H9 (cell line): Measurements from ENCODE around the gene ARFGEF2. TPM values are rescaled to one million over a fixed set of nuclear protein-coding genes. Genes with fewer than 3 reads are reported as not detected.

Experiments used
- DNase-seq: peaks from one replicate; pipeline ENCODE4 v3.0.0-alpha.2; 2017
- H2AFZ ChIP-seq: one replicate; pipeline ENCODE4 v1.6.1; 2013; ENCODE audit warnings: mild to moderate bottlenecking, low read length, control low read depth, moderate library complexity
- H2AK5ac ChIP-seq: 2 replicates; pipeline ENCODE4 v1.6.1; 2013; ENCODE audit warnings: low read length, control low read depth, mixed read lengths; ENCODE audit not compliant: insufficient read length
- H2BK120ac ChIP-seq: one replicate; pipeline ENCODE4 v1.6.1; 2013; ENCODE audit warnings: low read depth, mild to moderate bottlenecking, low read length, control low read depth, inconsistent platforms; ENCODE audit not compliant: poor library complexity, severe bottlenecking
- H2BK12ac ChIP-seq: 2 replicates; pipeline ENCODE4 v1.6.1; 2013; ENCODE audit warnings: low read length, control low read depth, mixed read lengths, low read depth; ENCODE audit not compliant: insufficient read length
- H2BK15ac ChIP-seq: 2 replicates; pipeline ENCODE4 v1.6.1; 2013; ENCODE audit warnings: low read depth, low read length, control low read depth
- H2BK20ac ChIP-seq: one replicate; pipeline ENCODE4 v1.6.1; 2013; ENCODE audit warnings: low read depth, mild to moderate bottlenecking, low read length, control low read depth, inconsistent platforms; ENCODE audit not compliant: poor library complexity, severe bottlenecking
- H2BK5ac ChIP-seq: 2 replicates; pipeline ENCODE4 v1.6.1; 2013; ENCODE audit warnings: low read length, control low read depth, mixed read lengths; ENCODE audit not compliant: insufficient read length
- H3K14ac ChIP-seq: 2 replicates; pipeline ENCODE4 v1.6.1; 2013; ENCODE audit warnings: low read length, control low read depth; ENCODE audit not compliant: insufficient read depth
- H3K18ac ChIP-seq: 2 replicates; pipeline ENCODE4 v1.6.1; 2013; ENCODE audit warnings: low read depth, mild to moderate bottlenecking, mixed read lengths, low read length, control low read depth; ENCODE audit not compliant: insufficient read length
- H3K23ac ChIP-seq: 2 replicates; pipeline ENCODE4 v1.6.1; 2013; ENCODE audit warnings: low read length, control low read depth, mixed read lengths, low read depth; ENCODE audit not compliant: insufficient read length
- H3K23me2 ChIP-seq: 2 replicates; pipeline ENCODE4 v1.6.1; 2013; ENCODE audit warnings: low read depth, mild to moderate bottlenecking, mixed read lengths, low read length, control low read depth; ENCODE audit not compliant: insufficient read length, poor library complexity, severe bottlenecking
- H3K27ac ChIP-seq: 2 replicates; pipeline ENCODE4 v1.5.1; 2013; ENCODE audit warnings: low read length, control low read depth, mixed read lengths, low read depth; ENCODE audit not compliant: insufficient read length
- H3K27me3 ChIP-seq: 2 replicates; pipeline ENCODE4 v1.6.1; 2013; ENCODE audit warnings: low read length, control low read depth, inconsistent platforms; ENCODE audit not compliant: insufficient read depth
- H3K4ac ChIP-seq: 2 replicates; pipeline ENCODE4 v1.6.1; 2013; ENCODE audit warnings: low read depth, mild to moderate bottlenecking, control low read depth, inconsistent platforms, low read length, moderate library complexity
- H3K4me1 ChIP-seq: 2 replicates; pipeline ENCODE4 v1.6.1; 2013; ENCODE audit warnings: low read length, control low read depth, inconsistent platforms; ENCODE audit not compliant: insufficient read depth
- H3K4me2 ChIP-seq: 2 replicates; pipeline ENCODE4 v1.6.1; 2013; ENCODE audit warnings: low read length, control low read depth, mixed read lengths; ENCODE audit not compliant: insufficient read length, insufficient read depth
- H3K56ac ChIP-seq: 2 replicates; pipeline ENCODE4 v1.6.1; 2013; ENCODE audit warnings: low read depth, mild to moderate bottlenecking, mixed read lengths, low read length, control low read depth; ENCODE audit not compliant: insufficient read length
- H3K79me1 ChIP-seq: 2 replicates; pipeline ENCODE4 v1.6.1; 2013; ENCODE audit warnings: low read depth, mild to moderate bottlenecking, moderate library complexity, low read length, control low read depth, inconsistent platforms; ENCODE audit not compliant: insufficient read depth, poor library complexity, severe bottlenecking
- H3K79me2 ChIP-seq: 2 replicates; pipeline ENCODE4 v1.6.1; 2013; ENCODE audit warnings: low read length, control low read depth, inconsistent platforms; ENCODE audit not compliant: insufficient read depth
- H3K9ac ChIP-seq: 2 replicates; pipeline ENCODE4 v1.6.1; 2013; ENCODE audit warnings: low read length, control low read depth, mixed read lengths; ENCODE audit not compliant: insufficient read length; ENCODE audit errors: extremely low read depth
- H3K9me3 ChIP-seq: one replicate; pipeline ENCODE4 v1.6.1; 2013; ENCODE audit warnings: low read depth, low read length, inconsistent platforms; ENCODE audit not compliant: control insufficient read depth
- H3T11ph ChIP-seq: one replicate; pipeline ENCODE4 v1.6.1; 2013; ENCODE audit warnings: mild to moderate bottlenecking, low read length, control low read depth, inconsistent platforms
- H4K20me1 ChIP-seq: one replicate; pipeline ENCODE4 v1.6.1; 2013; ENCODE audit not compliant: control insufficient read depth, insufficient read length, insufficient read depth
- H4K5ac ChIP-seq: 2 replicates; pipeline ENCODE4 v1.6.1; 2013; ENCODE audit warnings: low read depth, mild to moderate bottlenecking, mixed read lengths, low read length, control low read depth; ENCODE audit not compliant: insufficient read length
- H4K8ac ChIP-seq: replicated peaks from 2 replicates; pipeline ENCODE4 v1.6.1; 2013; ENCODE audit warnings: low read length, control low read depth, mixed read lengths, low read depth; ENCODE audit not compliant: insufficient read length
- H4K91ac ChIP-seq: 2 replicates; pipeline ENCODE4 v1.6.1; 2013; ENCODE audit warnings: low read depth, mild to moderate bottlenecking, moderate library complexity, mixed read lengths, low read length, control low read depth; ENCODE audit not compliant: insufficient read length
- H3K27ac Mint-ChIP-seq, 3 experiments: 2 replicates in 2 of 3; 3 replicates in 1 of 3; pipeline ENCODE4 v1.8.0; 2020 to 2021; ENCODE audit warnings: mixed read lengths in 3 of 3, mild to moderate bottlenecking in 1 of 3, moderate library complexity in 1 of 3
- H3K27me3 Mint-ChIP-seq: 2 replicates; pipeline ENCODE4 v1.8.0; 2021; ENCODE audit warnings: low read depth, mild to moderate bottlenecking, moderate library complexity, mixed read lengths
- H3K36me3 Mint-ChIP-seq, 3 experiments: 2 replicates in 2 of 3; 3 replicates in 1 of 3; pipeline ENCODE4 v1.8.0; 2020 to 2021; ENCODE audit warnings: low read depth in 3 of 3, mixed read lengths in 3 of 3; ENCODE audit not compliant: insufficient read depth in 1 of 3
- H3K4me1 Mint-ChIP-seq, 2 experiments: 2 replicates each; pipeline ENCODE4 v1.8.0; 2020; ENCODE audit warnings: mixed read lengths in 2 of 2
- H3K4me3 Mint-ChIP-seq, 2 experiments: 2 replicates in 1 of 2; 3 replicates in 1 of 2; pipeline ENCODE4 v1.8.0; 2020 to 2021; ENCODE audit warnings: mild to moderate bottlenecking in 2 of 2, mixed read lengths in 2 of 2, moderate library complexity in 1 of 2
- H3K9me3 Mint-ChIP-seq, 2 experiments: 2 replicates in 1 of 2; 3 replicates in 1 of 2; pipeline ENCODE4 v1.8.0; 2020; ENCODE audit warnings: mild to moderate bottlenecking in 2 of 2, mixed read lengths in 2 of 2, moderate library complexity in 1 of 2
- CTCF ChIP-seq: fragments of 200-600 bp; sonication (generic); conservative IDR thresholded peaks from 3 replicates; pipeline ENCODE4 v1.8.0; 2021; ENCODE audit warnings: antibody characterized with exemption, mild to moderate bottlenecking
- WGBS: extraction: QIAGEN DNeasy Blood & Tissue Kit; methylation state at CpG from one replicate; pipeline ENCODE4 v1.1.7; 2013; ENCODE audit warnings: missing lambda C conversion rate, low lambda C conversion rate, mixed read lengths; ENCODE audit not compliant: insufficient read length; ENCODE audit errors: extremely low coverage; 5-methylcytosine and 5-hydroxymethylcytosine counted together
- total RNA-seq: library from RNA; stranded (reverse); gene quantifications from 2 replicates; pipeline ENCODE4 v1.2.1, GENCODE V29; 2021

ARFGEF2 gene
- total RNA-seq, 1 experiment from 2014 or later, result 16.6 TPM

- no peak overlapping the region for H4K5ac ChIP-seq
- no peak overlapping the region for H3K4me3 Mint-ChIP-seq
Observed at GRCh38 chr20:48951646-48952045, 30.1 kb downstream of the ARFGEF2 start.

More at GRCh38 chr20:48951646-48952045, 30.1 kb downstream of the ARFGEF2 start:
- H3K9ac ChIP-seq, result no peak overlapping the region
- peaks cover 6 to 57% (median 44%) of the 10 kb centered on the region in 3 experiments; a peak in 6 of 7 replicates for H3K36me3 Mint-ChIP-seq
- no peaks in the 10 kb centered on the region for H3K9me3 ChIP-seq
- H3K4me1 ChIP-seq, result no peaks in the 10 kb centered on the region
- no peak overlapping the region for H3K4ac ChIP-seq
- no peak for TF ChIP-seq CTCF
- no peak overlapping the region for H2BK15ac ChIP-seq
- H3K27me3 ChIP-seq, result no peaks in the 10 kb centered on the region
- H3K56ac ChIP-seq, result no peak overlapping the region
- H3K23me2 ChIP-seq, result no peaks in the 10 kb centered on the region
- no peaks in the 10 kb centered on the region for H3K79me1 ChIP-seq
- no peak overlapping the region for H3T11ph ChIP-seq
- peaks cover 3 to 6% of the 10 kb centered on the region in 2 experiments; a peak in 1 of 4 replicates for H3K4me1 Mint-ChIP-seq
- no peak overlapping the region for H2BK12ac ChIP-seq
- H2AFZ ChIP-seq, result no peak overlapping the region
- H4K20me1 ChIP-seq, result no peaks in the 10 kb centered on the region
- no peak overlapping the region for H3K4me2 ChIP-seq
- H3K18ac ChIP-seq, result no peak overlapping the region
- no peak overlapping the region for H3K14ac ChIP-seq
- no peak overlapping the region for H2BK120ac ChIP-seq
- no peak overlapping the region for H4K91ac ChIP-seq
- no peak overlapping the region for H3K27ac Mint-ChIP-seq
- no peak overlapping the region for H2BK20ac ChIP-seq
- no peak overlapping the region for H2BK5ac ChIP-seq
- no peaks in the 10 kb centered on the region for H3K79me2 ChIP-seq
- H3K27ac ChIP-seq, result no peak overlapping the region
- H3K9me3 Mint-ChIP-seq, result no peaks in the 10 kb centered on the region
- no peak for DNase-seq
- no peak overlapping the region for H4K8ac ChIP-seq
- no peak overlapping the region for H2AK5ac ChIP-seq
- no peaks in the 10 kb centered on the region for H3K27me3 Mint-ChIP-seq
- H3K23ac ChIP-seq, result no peak overlapping the region
- no CpG with 5 or more reads among the region's 4 CpGs for WGBS
